NK-92 (cell line): Measurements from ENCODE around the gene FTO.
"Not testable (repeated sequence)": the region's sequence is repeated elsewhere in the genome, so short reads cannot be mapped to it uniquely, and the experiment has no call there.

Experiments
- DNase-seq: peaks from one replicate; lab custom pipeline; 2025; ENCODE audit not compliant: unreplicated experiment; lab: John Stamatoyannopoulos, UW

Gene FTO

DNA sequence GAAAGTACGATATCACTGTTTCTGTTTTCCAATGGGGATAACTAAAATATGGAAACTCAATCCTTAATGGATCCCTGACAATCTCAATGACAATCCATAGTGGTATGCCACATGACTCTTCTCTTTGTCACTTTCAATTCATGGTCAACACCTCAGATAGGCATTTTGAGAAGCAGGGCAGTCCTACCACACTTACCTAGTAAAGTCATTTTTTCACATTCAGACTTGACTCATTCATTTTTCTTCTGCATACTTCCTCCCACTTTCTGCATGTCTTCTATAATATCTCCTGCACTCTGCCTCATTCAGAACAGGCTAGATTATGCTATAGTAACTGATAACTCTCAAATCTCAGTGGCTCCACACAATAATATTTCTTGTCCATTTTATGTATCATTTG, 117.5 kb downstream of the FTO start:
- DNase-seq: no peak

DNA sequence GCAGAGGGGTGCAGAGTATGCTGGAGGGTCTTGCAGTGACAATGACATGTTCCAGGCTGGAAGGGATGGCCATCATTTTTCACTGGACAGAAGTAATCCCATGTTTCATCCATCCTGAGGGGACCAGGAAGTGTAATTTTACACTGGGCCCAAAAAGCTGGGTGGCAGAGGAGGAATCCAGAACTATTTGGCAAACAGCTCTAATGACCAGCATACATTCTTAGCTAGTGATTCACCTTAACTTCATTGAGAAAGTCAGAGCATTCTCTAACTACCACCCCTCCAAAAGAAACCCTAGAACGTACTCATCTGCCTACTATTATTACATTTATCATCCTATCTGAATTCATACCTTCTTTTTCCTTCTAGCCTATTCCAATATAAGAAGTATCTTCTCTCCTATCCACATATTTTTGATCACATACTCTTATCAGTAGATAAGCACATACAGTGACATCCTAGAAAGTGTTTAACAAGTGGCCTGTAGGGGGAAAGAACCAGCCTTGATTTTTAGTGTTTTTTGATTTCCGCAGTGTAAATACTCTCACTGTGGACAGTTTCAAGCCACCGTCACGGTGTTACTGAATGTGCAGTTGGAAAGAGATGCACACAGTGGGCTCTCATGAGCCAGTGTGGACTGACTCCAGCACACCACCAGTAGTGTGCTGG, 118.1 kb downstream of the FTO start:
- no peak for DNase-seq

DNA sequence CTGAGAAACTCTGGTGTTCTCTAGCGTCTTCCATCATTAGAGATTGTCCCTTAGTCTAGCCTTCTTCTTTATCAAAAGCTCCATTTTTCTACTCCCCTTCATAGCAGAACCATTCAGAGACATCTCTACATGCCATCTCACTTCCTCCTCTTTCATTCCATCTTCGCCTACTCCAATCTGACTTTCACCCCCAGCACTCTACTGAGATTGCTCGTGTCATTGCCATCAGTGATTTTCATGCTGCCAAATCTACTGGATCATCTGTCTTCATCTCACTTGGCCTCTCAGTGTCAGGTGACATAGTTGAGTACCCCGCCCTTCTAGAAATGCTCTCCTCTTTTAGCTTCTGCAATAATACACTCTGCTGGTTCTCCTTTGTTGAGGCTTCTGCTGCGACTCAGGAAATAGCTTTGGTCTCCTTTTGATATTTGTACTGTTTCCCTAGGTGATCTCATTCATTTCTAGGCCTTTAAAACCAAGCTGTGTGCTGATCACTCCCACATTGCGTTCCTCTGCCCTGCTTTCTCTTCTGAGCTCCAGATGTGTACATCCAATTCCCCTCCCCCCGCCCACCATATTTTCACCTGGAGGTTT, 119.1 kb downstream of the FTO start:
- no peak for DNase-seq

GRCh38 chr16:53826658-53827057, 122.7 kb downstream of the FTO start:
- no peak for DNase-seq

- no peak for DNase-seq
Measured at GRCh38 chr16:53827741-53828140, 123.8 kb downstream of the FTO start.

- no peak for DNase-seq
Measured at GRCh38 chr16:53829186-53829747, 125.3 kb downstream of the FTO start.

GRCh38 chr16:53832896-53833544, 129.1 kb downstream of the FTO start:
- DNase-seq: no peak

- DNase-seq: no peak
Measured at GRCh38 chr16:53836142-53836541, 132.2 kb downstream of the FTO start.

DNA sequence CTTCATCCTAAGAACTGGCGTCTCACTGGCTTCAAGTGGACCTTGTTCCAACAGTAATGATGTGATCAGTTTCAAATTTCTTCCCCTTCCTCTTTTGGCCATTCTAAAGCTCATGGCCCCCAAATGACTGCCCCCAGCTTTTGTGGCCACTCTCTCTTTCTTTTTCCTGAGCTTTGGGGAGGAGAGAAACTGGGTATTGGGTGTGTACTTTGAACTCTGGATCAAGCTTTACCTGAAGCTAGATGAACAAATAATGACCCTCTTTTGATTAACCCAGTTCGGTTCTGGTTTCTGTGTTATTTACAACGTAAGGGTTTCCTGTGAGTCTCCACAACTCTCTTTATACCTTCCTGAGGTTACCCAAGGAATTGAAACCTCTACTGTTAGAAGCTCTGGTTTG, 132.7 kb downstream of the FTO start:
- no peak for DNase-seq

DNA sequence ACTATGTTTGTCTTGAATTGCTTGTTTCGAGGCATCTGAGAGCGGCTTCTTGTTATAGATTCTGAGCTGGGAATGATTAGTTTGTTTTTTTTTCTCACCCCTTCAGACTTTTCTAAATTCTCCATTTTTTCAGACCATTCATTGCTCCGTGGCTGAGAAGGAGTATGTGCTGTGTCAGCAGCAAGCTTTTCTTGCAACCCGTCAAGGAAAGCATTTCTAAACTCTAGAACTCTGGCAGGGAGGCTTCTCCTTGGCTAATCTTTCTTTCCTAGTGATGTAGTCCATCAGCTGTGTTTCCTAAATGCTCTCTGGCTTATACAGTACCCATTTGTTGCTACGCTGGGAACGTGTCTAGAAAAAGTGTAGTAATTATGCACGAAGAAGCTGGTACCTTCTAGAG, 133.5 kb downstream of the FTO start:
- DNase-seq: no peak

DNA sequence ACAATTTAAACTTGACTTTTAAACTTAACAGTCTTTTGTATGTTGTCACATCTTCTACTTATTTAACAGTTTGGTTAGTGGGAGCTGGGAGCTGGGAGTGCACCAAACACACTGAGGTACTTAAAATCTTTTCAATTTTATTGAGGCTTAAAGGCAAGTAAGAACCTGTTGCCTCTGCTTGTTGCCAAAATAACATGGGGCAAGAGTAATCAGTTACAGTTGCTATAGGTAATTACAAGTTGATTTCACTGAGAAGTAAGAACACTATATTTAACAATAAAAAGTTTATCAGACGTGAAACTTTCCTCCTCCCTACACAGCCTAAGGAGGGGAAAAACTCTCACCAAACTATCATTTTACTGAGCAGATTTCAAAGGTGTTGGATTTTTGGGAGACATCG, 135.2 kb downstream of the FTO start:
- no peak for DNase-seq

DNA sequence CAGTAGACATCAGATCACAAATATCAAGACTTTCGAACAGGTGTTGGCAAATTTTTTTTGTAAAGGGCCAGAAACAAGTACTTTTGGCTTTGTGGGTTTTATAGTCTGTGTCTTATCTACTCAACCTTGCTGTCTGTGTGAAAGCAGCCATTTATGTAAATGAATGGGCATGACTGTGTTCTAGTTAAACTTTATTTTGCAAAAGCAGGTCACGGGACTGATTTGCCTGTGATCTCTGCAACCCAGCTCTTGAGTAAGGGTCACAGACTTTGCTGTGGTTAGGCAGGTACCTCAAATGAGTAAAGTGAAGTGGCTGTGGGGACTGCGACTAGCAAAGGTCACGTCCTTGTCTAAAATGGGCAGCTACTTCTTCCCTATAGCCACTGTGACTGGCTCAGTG, 136.5 kb downstream of the FTO start:
- DNase-seq: no peak

- no peak for DNase-seq
Measured at GRCh38 chr16:53841884-53842283, 137.9 kb downstream of the FTO start.

DNA sequence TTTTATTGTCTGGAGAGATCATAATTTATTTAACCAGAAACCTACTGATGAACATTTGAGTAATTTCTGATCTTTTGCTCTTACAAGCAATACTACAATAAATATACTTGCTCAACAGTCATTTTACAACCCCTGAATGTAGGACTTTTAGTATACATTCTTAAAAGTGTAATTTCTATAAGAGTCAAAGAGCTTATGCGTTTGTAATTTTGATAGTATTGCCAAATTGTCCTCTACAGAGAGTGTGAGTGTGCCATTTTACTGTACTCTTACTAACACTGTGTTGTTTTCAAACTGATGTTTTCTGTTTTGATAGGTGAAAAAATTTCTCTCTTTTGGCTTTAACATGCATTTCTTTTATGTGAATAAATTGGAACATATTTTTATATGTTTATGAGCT, 139.1 kb downstream of the FTO start:
- no peak for DNase-seq

GRCh38 chr16:53844804-53845203, 140.8 kb downstream of the FTO start:
- DNase-seq: no peak

- DNase-seq: not testable (repeated sequence)
Measured at GRCh38 chr16:53846549-53846948, 142.6 kb downstream of the FTO start.

DNA sequence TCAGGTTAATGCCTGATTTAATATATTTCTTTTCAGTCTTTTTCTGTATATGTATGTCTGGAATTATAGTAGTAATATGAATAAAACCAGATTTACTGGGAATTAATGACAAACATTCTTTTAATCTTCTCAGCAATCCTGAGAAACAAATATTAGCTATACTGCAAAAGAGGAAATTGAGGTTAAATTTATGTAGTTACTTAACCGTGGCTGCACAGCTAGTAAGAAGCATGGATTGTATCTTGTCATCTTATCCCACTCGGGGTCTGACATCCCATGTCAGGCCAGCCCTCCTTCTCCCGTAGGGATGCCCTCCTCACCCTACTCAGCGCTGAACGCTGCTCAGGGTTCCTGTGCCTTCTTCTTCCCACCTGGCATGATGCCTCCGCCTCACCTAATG, 143.0 kb downstream of the FTO start:
- no peak for DNase-seq

DNA sequence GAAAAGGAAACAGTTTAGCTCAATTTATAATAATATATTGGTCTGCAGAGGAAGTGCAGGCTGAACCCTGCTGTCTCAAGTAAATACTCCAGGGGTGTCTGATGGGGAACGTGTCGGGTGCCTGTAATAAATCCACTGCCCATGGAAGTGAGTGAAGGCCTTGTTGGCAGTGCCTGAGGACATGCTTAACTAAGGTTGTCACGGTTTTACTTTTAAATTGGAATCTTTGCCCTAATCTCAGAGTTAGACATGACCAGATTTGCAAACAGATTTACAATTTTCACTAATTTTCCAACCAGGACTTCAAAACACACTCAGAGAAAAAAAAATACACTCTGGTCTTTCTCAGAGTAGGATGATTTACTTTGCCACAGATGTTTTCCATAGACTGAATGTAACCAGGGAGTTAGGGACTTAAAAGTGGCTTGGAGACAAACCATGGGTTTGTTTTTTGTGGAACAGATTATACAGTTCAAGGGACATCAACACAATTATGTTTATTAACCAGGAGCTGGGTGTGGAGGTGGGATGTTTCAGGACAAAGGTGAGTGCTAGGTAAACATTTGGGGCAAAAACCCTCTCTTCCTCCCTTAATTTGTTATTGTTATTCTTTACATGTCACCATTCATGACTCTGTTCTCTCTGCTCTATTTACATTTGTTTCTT, 144.5 kb downstream of the FTO start:
- no peak for DNase-seq

GRCh38 chr16:53848950-53849349, 145.0 kb downstream of the FTO start:
- DNase-seq: no peak

- DNase-seq: no peak
Measured at GRCh38 chr16:53849585-53849984, 145.6 kb downstream of the FTO start.

DNA sequence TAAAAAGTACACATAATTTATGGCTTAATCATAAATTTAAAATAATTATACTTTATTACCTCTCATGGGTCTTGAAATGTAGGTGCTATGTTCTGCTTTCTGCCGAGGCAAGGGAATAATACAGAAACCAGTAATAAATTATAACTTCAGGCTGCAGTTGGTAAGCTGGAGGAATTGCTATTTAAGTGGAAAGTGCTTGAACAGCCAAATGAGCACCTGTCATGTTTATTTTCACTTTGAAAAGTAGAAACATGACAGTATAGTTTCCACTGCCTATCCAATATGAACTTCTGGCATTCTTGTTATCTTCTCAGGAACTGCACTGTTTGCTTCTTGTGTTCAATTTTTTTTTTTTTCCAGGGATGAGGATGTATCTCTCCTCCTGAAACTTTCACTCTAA, 146.0 kb downstream of the FTO start:
- DNase-seq: no peak

DNA sequence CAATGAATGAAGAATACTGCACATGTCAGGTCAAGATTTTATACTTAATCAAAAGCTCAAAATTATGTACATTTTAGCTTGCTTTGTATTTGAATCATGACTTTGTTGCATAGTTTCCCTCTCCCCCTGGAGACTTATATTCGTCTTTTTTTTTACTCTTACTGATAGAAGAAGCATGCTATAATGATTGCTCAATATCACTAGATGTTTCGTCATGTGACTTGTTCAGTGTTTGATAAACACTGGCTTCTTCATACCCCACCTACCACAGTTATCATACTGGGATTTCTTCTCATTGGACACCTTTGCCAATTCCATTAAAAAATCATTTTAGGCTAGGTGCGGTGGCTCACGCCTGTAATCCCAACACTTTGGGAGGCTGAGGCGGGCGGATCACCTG, 148.7 kb downstream of the FTO start:
- no peak for DNase-seq
